Panc1 (cell line): ENCODE results near the gene C3orf49. TPM values are rescaled to one million over a fixed set of nuclear protein-coding genes. Genes with fewer than 3 reads are reported as not detected.

Source experiments
- ATAC-seq: fragments of 200-7000 bp; cut with Tn5 transposase; 2 replicates; pipeline ENCODE4 v1.9.1; 2020; ENCODE audit warnings: mild to moderate bottlenecking, moderate library complexity
- Bru-seq: library from RNA; stranded (reverse); fragments of 400-500 nt; gene quantifications from one replicate; lab custom pipeline; 2021; lab: Mats Ljungman, UMichigan
- BruChase-seq, 2 experiments: library from RNA; stranded (reverse); fragments of 400-500 nt; gene quantifications; one replicate each; lab custom pipeline; 2021; lab: Mats Ljungman, UMichigan
- BruUV-seq: library from RNA; stranded (reverse); fragments of 400-500 nt; replicated peaks from 2 replicates; lab custom pipeline; 2021; lab: Mats Ljungman, UMichigan
- CTCF ChIA-PET: fragments of 300-600 bp; sonication (Branson Sonifier 250); formaldehyde crosslinking; loops from one replicate; lab custom pipeline; 2022; ENCODE audit warnings: antibody characterized with exemption; lab: Charles Lee
- POLR2A ChIA-PET: fragments of 300-600 bp; sonication (Branson Sonifier 250); formaldehyde crosslinking; loops from one replicate; lab custom pipeline; 2022; ENCODE audit warnings: antibody characterized with exemption; lab: Charles Lee
- DNase-seq: peaks from one replicate; pipeline ENCODE4 v3.0.0-alpha.2; 2010; ENCODE audit warnings: low read depth, low spot score
- H3K27ac ChIP-seq: 2 replicates; pipeline ENCODE4 v1.5.1; 2011; ENCODE audit warnings: mild to moderate bottlenecking, low read length, inconsistent platforms
- H3K27me3 ChIP-seq: fragments of 200-500 bp; sonication (Bioruptor generic); 2 replicates; pipeline ENCODE4 v1.6.0; 2014; ENCODE audit warnings: low read length, inconsistent platforms; ENCODE audit not compliant: control insufficient read depth, insufficient read depth
- H3K36me3 ChIP-seq: fragments of 200-500 bp; sonication (Bioruptor generic); 2 replicates; pipeline ENCODE4 v1.5.1; 2014; ENCODE audit warnings: inconsistent platforms, mild to moderate bottlenecking, low read length, moderate library complexity; ENCODE audit not compliant: control insufficient read depth, insufficient read depth
- H3K4me1 ChIP-seq: 2 replicates; pipeline ENCODE4 v1.5.1; 2011; ENCODE audit warnings: inconsistent platforms, mild to moderate bottlenecking, low read length, moderate library complexity; ENCODE audit not compliant: control insufficient read depth, insufficient read depth
- H3K4me3 ChIP-seq, 2 experiments: 2 replicates each; pipeline ENCODE4 v1.5.1; 2011 to 2012; ENCODE audit warnings: low read depth in 2 of 2, low read length in 2 of 2, mild to moderate bottlenecking in 2 of 2, inconsistent platforms in 1 of 2, moderate library complexity in 1 of 2
- H3K9me3 ChIP-seq: fragments of 200-500 bp; sonication (Bioruptor generic); 2 replicates; pipeline ENCODE4 v1.5.1; 2014; ENCODE audit warnings: low read depth, mild to moderate bottlenecking, inconsistent platforms, low read length, moderate library complexity; ENCODE audit not compliant: control insufficient read depth, insufficient read depth
- CTCF ChIP-seq: fragments of 450-650 bp; IDR thresholded peaks from 2 replicates; pipeline ENCODE4 v1.5.1; 2017; ENCODE audit warnings: mild to moderate bottlenecking
- POLR2AphosphoS5 ChIP-seq: IDR thresholded peaks from 2 replicates; pipeline ENCODE4 v1.6.1; 2012; ENCODE audit warnings: mild to moderate bottlenecking, low read depth, low read length, moderate library complexity
- REST ChIP-seq, 2 experiments: IDR thresholded peaks; 2 replicates each; pipeline ENCODE4 v1.6.1; 2011 to 2012; ENCODE audit warnings: low read depth in 2 of 2, control low read depth in 1 of 2, low read length in 1 of 2, mild to moderate bottlenecking in 1 of 2, moderate library complexity in 1 of 2; ENCODE audit not compliant: insufficient read depth in 1 of 2
- SIN3A ChIP-seq: IDR thresholded peaks from 2 replicates; pipeline ENCODE4 v1.6.1; 2012; ENCODE audit warnings: low read depth, mild to moderate bottlenecking, low read length, moderate library complexity, borderline replicate concordance; ENCODE audit not compliant: insufficient read depth
- TCF7L2 ChIP-seq: IDR thresholded peaks from 2 replicates; pipeline ENCODE4 v1.6.1; 2011; ENCODE audit warnings: mild to moderate bottlenecking, low read depth, low read length, inconsistent platforms
- in situ Hi-C: cut with HindIII; loops from 2 replicates; pipeline ENCODE4 v1.10.0; 2016; ENCODE audit warnings: low sequenced_read_pairs, low pct_unique_long_range_greater_than_20kb
- intact Hi-C: fragments of 100-400 bp; cut with micrococcal nuclease; formaldehyde crosslinking; loops from one replicate; pipeline ENCODE4 v1.10.0; 2022; ENCODE audit not compliant: unreplicated experiment
- long read RNA-seq: library from polyadenylated mRNA; unstranded; transcript quantifications from one replicate; pipeline ENCODE4 v2.0.0, GENCODE V29; 2021; ENCODE audit not compliant: unreplicated experiment
- polyA plus RNA-seq: library from polyadenylated mRNA; unstranded; fragments of >200 nt; gene quantifications from one replicate; pipeline ENCODE4 v1.2.1, GENCODE V29; 2012; ENCODE audit warnings: missing spikeins; ENCODE audit not compliant: insufficient read length
- total RNA-seq: library from RNA; stranded (reverse); gene quantifications from one replicate; pipeline ENCODE4 v1.2.1, GENCODE V29; 2021; ENCODE audit not compliant: unreplicated experiment

Gene C3orf49
- total RNA-seq, result not detected
- polyA plus RNA-seq, result not detected
- Bru-seq, nascent RNA, result not detected
- not detected for BruChase-seq, experiment 1, labeled RNA remaining after a 2-hour chase
- BruChase-seq, experiment 2, labeled RNA remaining after a 6-hour chase, result not detected
- long read RNA-seq, partial matches to known transcripts, result 0 of 1 reads
- long read RNA-seq, other reads (novel, unspliced or antisense), result 1 of 1 reads

- Histone ChIP-seq H3K4me3 (no peak within 1 kb of the TSS), H3K27ac (no peak within 1 kb of the TSS), H3K27me3 (no peaks in the 10 kb centered on the region), H3K4me1 (no peaks in the 10 kb centered on the region), H3K36me3 (no peaks in the 10 kb centered on the region), H3K9me3 (no peaks in the 10 kb centered on the region)
- TF ChIP-seq TCF7L2 (no peak), SIN3A (no peak), CTCF (no peak), REST (IDR thresholded peaks at IDR 0.05; ENCODE audit: insufficient read depth in 1 of 2, low read depth in 2 of 2, low read length in 1 of 2) (no peak), POLR2AphosphoS5 (no peak)
- BruUV-seq, result no TSS peak
- in situ Hi-C loops (no loop called here), intact Hi-C loops (no loop called here)
- POLR2A ChIA-PET, result no interaction called here
- DNase-seq (no peak), ATAC-seq (no peak)
- CTCF ChIA-PET, result interaction anchor here (0.6 to 2.4 kb wide), 2 partner anchors 66 to 470 kb away, joined by 3 to 6 read pairs; no protein-coding TSS in a partner anchor
Observed at GRCh38 chr3:63819151-63819398, at the start of gene C3orf49. Gene C3orf49, plus strand, starts transcription at chr3:63819299. Its CDS starts 173 bp downstream, at chr3:63819472.

- BruUV-seq, result no TSS peak
- Histone ChIP-seq H3K4me3 (no peak overlapping the region), H3K9me3 (no peaks in the 10 kb centered on the region), H3K27me3 (no peaks in the 10 kb centered on the region), H3K27ac (no peak overlapping the region), H3K36me3 (no peaks in the 10 kb centered on the region), H3K4me1 (no peaks in the 10 kb centered on the region)
- intact Hi-C loops (no loop called here), in situ Hi-C loops (no loop called here)
- DNase-seq (no peak), ATAC-seq (no peak)
- CTCF ChIA-PET, result no interaction called here
- POLR2A ChIA-PET, result no interaction called here
- TF ChIP-seq TCF7L2, result no peak
- no peak for TF ChIP-seq CTCF
- no peak for TF ChIP-seq SIN3A
- TF ChIP-seq POLR2AphosphoS5, result no peak
- no peak for TF ChIP-seq REST (IDR thresholded peaks at IDR 0.05; ENCODE audit: insufficient read depth in 1 of 2, low read depth in 2 of 2, low read length in 1 of 2)
Observed at GRCh38 chr3:63774781-63775180, 44.3 kb upstream of the C3orf49 start.
